Prostate gland (tissue), 2 donors: ENCODE results near the gene FBXO10.

ENCODE experiments used
- POLR2A ChIP-seq: fragments of 450-650 bp; IDR thresholded peaks from one replicate; pipeline ENCODE4 v1.6.1; 2016; ENCODE audit warnings: antibody characterized with exemption, mild to moderate bottlenecking
- TF ChIP-seq, protein P1 (sequence below), 4 experiments: fragments of 200-600 bp in 2 of 4; fragments of 450-650 bp in 2 of 4; sonication (generic) in 2 of 4; IDR thresholded peaks; 1 replicate in 3 of 4; 2 replicates in 1 of 4; pipeline ENCODE4 v1.5.1; 2016 to 2019; ENCODE audit warnings: antibody characterized with exemption in 4 of 4, mild to moderate bottlenecking in 2 of 4, moderate library complexity in 2 of 4

DNA sequence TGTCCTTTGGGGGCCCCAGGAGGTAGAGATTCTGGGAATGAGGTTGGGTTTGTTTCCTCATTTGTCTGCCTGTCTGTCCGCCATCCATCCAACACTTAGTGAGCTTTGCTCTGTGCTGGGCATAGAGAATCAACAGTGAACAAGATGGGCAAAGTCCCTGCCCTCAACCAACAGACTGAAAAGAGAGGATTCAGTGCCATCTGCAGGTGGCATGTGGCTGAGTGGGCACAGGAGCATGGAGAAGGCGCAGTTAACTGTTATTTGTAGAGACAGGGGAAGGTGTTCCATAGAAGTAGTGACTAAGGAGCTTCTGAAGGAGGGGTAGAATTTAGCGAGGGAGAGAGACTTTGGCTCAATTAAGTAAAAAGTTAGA lies 67.4 kb downstream of the FBXO10 start:
- TF ChIP-seq, protein P1, sequence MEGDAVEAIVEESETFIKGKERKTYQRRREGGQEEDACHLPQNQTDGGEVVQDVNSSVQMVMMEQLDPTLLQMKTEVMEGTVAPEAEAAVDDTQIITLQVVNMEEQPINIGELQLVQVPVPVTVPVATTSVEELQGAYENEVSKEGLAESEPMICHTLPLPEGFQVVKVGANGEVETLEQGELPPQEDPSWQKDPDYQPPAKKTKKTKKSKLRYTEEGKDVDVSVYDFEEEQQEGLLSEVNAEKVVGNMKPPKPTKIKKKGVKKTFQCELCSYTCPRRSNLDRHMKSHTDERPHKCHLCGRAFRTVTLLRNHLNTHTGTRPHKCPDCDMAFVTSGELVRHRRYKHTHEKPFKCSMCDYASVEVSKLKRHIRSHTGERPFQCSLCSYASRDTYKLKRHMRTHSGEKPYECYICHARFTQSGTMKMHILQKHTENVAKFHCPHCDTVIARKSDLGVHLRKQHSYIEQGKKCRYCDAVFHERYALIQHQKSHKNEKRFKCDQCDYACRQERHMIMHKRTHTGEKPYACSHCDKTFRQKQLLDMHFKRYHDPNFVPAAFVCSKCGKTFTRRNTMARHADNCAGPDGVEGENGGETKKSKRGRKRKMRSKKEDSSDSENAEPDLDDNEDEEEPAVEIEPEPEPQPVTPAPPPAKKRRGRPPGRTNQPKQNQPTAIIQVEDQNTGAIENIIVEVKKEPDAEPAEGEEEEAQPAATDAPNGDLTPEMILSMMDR (IDR thresholded peaks at IDR 0.05) = no peak
- TF ChIP-seq POLR2A = no peak
